ENCODE results near the gene PEAK1. TPM values are rescaled to one million over a fixed set of nuclear protein-coding genes. Genes with fewer than 3 reads are reported as not detected.
A peak's percentile ranks its signal among the peaks of the same experiment; 100 is the strongest.

Gene PEAK1
- total RNA-seq, 6 donors from 2014 or later, result 82.8 to 142 (median 90.1) TPM

DNA sequence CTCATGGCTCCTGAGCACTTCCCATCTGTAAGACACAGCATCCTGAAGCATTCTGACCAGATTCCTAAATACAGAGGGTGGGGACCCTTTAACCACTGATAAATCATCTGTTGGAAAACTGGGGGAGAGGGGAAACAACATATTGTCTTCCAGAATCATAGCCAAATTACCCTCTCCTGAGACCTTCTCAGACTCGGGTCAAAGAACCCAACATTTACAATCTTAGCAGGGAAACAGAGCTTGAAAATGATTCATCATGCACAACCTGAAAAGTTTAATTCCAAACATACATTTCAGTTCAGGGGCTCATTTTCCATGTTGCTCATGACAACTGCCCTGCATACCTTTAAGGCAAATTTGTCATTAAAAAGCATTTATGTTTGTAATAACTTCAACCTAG lies 300.5 kb downstream of the PEAK1 start:
- TF ChIP-seq POLR2AphosphoS5 (IDR thresholded peaks at IDR 0.05), result no peak
- no peak for TF ChIP-seq EP300 (IDR thresholded peaks at IDR 0.05)
- TF ChIP-seq, protein P1, sequence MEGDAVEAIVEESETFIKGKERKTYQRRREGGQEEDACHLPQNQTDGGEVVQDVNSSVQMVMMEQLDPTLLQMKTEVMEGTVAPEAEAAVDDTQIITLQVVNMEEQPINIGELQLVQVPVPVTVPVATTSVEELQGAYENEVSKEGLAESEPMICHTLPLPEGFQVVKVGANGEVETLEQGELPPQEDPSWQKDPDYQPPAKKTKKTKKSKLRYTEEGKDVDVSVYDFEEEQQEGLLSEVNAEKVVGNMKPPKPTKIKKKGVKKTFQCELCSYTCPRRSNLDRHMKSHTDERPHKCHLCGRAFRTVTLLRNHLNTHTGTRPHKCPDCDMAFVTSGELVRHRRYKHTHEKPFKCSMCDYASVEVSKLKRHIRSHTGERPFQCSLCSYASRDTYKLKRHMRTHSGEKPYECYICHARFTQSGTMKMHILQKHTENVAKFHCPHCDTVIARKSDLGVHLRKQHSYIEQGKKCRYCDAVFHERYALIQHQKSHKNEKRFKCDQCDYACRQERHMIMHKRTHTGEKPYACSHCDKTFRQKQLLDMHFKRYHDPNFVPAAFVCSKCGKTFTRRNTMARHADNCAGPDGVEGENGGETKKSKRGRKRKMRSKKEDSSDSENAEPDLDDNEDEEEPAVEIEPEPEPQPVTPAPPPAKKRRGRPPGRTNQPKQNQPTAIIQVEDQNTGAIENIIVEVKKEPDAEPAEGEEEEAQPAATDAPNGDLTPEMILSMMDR (IDR thresholded peaks at IDR 0.05), result no peak
- TF ChIP-seq POLR2A (IDR thresholded peaks at IDR 0.05), result no peak
- Histone ChIP-seq H3K9me3 (no peaks in the 10 kb centered on the region), H3K27ac (no peak overlapping the region), H3K4me3 (no peak overlapping the region), H3K27me3 (no peaks in the 10 kb centered on the region), H3K4me1 (peaks cover 0 to 8% (median 5%) of the 10 kb centered on the region in 4 donors), H3K36me3 (peaks cover 0 to 6% (median 5%) of the 10 kb centered on the region in 4 donors)
- ATAC-seq (ENCODE audit: low FRiP score in 2 of 2) (no peak), DNase-seq (no peak)
- 67% methylated on average over 1 of the region's 1 CpG for whole genome bisulfite sequencing, 2 donors

DNA sequence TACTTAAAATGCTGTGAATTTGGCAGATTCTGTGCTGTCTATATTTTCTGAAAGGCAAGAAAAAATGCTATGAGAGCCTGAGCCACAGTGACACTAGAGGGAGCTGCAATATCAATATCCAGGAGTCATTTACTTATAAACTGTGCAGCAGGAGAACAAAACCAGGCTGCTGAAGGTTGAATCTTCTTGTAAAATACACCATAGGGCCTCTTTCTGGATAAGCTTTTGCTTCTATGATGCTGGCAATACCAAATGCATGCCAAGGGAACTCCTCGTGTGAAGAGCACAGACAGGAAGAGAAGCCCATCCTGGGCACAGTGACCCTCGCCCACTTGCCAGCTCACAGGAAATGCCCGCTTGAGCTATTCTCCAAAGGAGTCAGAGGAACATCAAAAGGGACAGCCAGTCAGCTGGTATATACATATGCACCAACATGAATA lies 301.0 kb downstream of the PEAK1 start:
- TF ChIP-seq, protein P1 (IDR thresholded peaks at IDR 0.05), result peak; percentile 34 to 76 (median 63)
- TF ChIP-seq POLR2A (IDR thresholded peaks at IDR 0.05) (no peak), EP300 (IDR thresholded peaks at IDR 0.05) (no peak), POLR2AphosphoS5 (IDR thresholded peaks at IDR 0.05) (no peak)
- peaks cover 0 to 12% (median 11%) of the 10 kb centered on the region in 4 donors for H3K36me3 ChIP-seq
- no peak for DNase-seq
- H3K27ac ChIP-seq, result no peak overlapping the region
- no peaks in the 10 kb centered on the region for H3K9me3 ChIP-seq
- WGBS, 2 donors, result 33 to 56% methylated on average over 3 of the region's 3 CpGs
- ATAC-seq (ENCODE audit: low FRiP score in 2 of 2), result peak; percentile 53 to 81
- H3K27me3 ChIP-seq, result no peaks in the 10 kb centered on the region
- no peak overlapping the region for H3K4me3 ChIP-seq
- peaks cover 0 to 8% (median 5%) of the 10 kb centered on the region in 4 donors for H3K4me1 ChIP-seq

DNA sequence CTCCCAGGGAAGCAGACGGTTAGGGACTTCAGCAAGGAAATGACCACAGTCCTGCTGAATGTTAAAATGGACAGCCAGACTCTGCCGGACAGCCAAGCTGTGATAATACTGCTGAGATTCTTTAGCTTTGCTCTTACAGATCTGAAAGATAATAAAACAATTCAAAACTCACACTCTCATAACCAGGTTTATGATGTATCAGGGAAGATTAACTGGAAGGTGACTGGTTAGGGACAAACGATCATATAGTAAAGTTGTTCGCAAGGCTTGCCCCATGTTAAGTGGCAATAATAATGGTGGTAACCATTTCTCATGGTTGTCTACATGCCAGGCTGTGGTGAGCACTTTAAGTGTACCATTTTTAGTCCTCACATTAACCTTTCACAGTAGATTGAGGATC lies 304.7 kb downstream of the PEAK1 start:
- Histone ChIP-seq H3K36me3 (peaks cover 0 to 27% (median 17%) of the 10 kb centered on the region in 4 donors), H3K27ac (no peak overlapping the region), H3K27me3 (no peaks in the 10 kb centered on the region), H3K4me1 (peaks cover 0 to 8% (median 5%) of the 10 kb centered on the region in 4 donors), H3K4me3 (no peak overlapping the region), H3K9me3 (no peaks in the 10 kb centered on the region)
- TF ChIP-seq POLR2A (IDR thresholded peaks at IDR 0.05) (no peak), EP300 (IDR thresholded peaks at IDR 0.05) (no peak)
- 87 to 97% methylated on average over 4 of the region's 4 CpGs for WGBS, 2 donors
- ATAC-seq (ENCODE audit: low FRiP score in 2 of 2), result no peak
- DNase-seq, result no peak

DNA sequence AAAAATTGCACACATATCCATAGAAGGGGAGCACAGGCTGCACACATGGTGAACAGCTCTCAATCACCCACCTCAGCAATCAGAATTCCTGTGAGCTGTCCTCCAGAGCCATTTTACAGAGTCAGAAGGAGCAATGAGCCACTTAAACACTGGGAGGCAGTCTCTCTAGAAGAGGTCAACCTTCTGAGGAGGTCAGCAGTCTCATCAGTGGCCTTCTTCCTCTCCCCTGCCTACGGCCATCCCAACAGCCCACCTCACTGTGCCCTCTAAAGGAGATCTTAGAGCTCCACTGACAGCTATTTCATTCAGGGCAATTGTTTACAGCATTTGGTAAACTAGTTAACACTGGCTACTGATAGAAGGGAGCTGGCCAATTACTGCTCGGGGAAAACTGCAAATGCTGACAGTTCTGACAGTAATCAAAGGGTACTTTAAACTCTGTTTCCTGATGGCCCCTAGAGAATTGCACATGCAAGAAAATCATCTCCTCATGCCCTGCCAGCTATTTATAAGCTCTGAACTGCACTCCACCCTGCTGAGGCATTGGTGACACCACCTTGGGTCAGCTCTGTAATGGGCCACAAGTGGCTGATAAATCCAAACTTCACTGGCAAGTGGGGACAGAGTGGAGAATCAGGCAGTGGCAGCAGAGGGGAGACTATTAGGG lies 306.9 kb downstream of the PEAK1 start:
- Histone ChIP-seq H3K9me3 (no peaks in the 10 kb centered on the region), H3K4me1 (peaks cover 0 to 2% (median under 1%) of the 10 kb centered on the region in 4 donors), H3K4me3 (no peak overlapping the region), H3K27me3 (no peaks in the 10 kb centered on the region), H3K36me3 (peaks cover 0 to 27% (median 17%) of the 10 kb centered on the region in 4 donors), H3K27ac (no peak overlapping the region)
- DNase-seq, result no peak
- WGBS, 2 donors, result 85 to 87% methylated on average over 2 of the region's 2 CpGs
- TF ChIP-seq POLR2A (IDR thresholded peaks at IDR 0.05), result no peak
- TF ChIP-seq, protein P1 (IDR thresholded peaks at IDR 0.05), result no peak
- no peak for ATAC-seq (ENCODE audit: low FRiP score in 2 of 2)

DNA sequence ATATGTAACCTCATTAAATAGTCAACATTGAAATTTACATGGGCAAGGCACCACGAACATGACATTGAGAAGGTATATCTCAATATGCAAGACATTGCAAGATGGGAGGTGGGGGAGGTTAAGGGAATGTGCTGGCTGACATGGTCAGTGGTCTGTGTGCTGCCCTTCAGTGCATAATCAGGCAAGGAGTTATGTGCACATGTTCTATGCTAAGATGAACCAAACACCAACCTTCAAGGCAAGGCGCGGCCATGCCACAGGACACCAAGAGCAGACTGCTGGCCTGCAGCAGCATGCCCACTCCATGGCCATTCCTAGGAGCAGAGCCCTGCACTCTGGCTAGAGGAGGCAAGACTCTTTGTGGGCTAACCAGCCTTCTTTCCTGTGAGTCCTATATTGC lies 308.1 kb downstream of the PEAK1 start:
- Histone ChIP-seq H3K9me3 (no peaks in the 10 kb centered on the region), H3K4me1 (peaks cover 0 to 9% (median 2%) of the 10 kb centered on the region in 4 donors), H3K36me3 (peaks cover 0 to 27% (median 17%) of the 10 kb centered on the region in 4 donors), H3K27me3 (no peaks in the 10 kb centered on the region), H3K4me3 (no peak overlapping the region), H3K27ac (no peak overlapping the region)
- TF ChIP-seq EP300 (IDR thresholded peaks at IDR 0.05) (no peak), POLR2AphosphoS5 (IDR thresholded peaks at IDR 0.05) (no peak), POLR2A (IDR thresholded peaks at IDR 0.05) (no peak)
- TF ChIP-seq, protein P1 (IDR thresholded peaks at IDR 0.05), result no peak
- DNase-seq (no peak), ATAC-seq (ENCODE audit: low FRiP score in 2 of 2) (no peak)
- WGBS, 2 donors, result 97 to 99% methylated on average over 3 of the region's 3 CpGs
